Astrocyte of the hippocampus (primary cell): ENCODE measurements around the gene SERINC3.
"Not testable (repeated sequence)": the region's sequence is repeated elsewhere in the genome, so short reads cannot be mapped to it uniquely, and the experiment has no call there.

Experiments used
- DNase-seq: peaks from one replicate; pipeline ENCODE4 v3.0.0; 2011; ENCODE audit warnings: low read depth, low spot score

The SERINC3 gene

GRCh38 chr20:44494266-44494665, 27.6 kb downstream of the SERINC3 start:
- DNase-seq: peak; percentile 27

- DNase-seq: peak; percentile 39
These were observed 30.1 kb downstream of the SERINC3 start for GRCh38 chr20:44491635-44492395.

GRCh38 chr20:44489931-44490330, 31.9 kb downstream of the SERINC3 start:
- no peak for DNase-seq

- DNase-seq: no peak
These were observed 32.6 kb downstream of the SERINC3 start for GRCh38 chr20:44489223-44489622.

- no peak for DNase-seq
These were observed 33.3 kb downstream of the SERINC3 start for GRCh38 chr20:44488551-44488950.

GRCh38 chr20:44485830-44486198, 36.1 kb downstream of the SERINC3 start:
- no peak for DNase-seq

- no peak for DNase-seq
These were observed 36.6 kb downstream of the SERINC3 start for GRCh38 chr20:44485078-44485829.

- DNase-seq: no peak
These were observed 38.8 kb downstream of the SERINC3 start for GRCh38 chr20:44483112-44483511.

GRCh38 chr20:44481719-44482416, 40.0 kb downstream of the SERINC3 start:
- DNase-seq: no peak

GRCh38 chr20:44480097-44480496, 41.8 kb downstream of the SERINC3 start:
- no peak for DNase-seq

GRCh38 chr20:44479643-44480042, 42.2 kb downstream of the SERINC3 start:
- no peak for DNase-seq

GRCh38 chr20:44478206-44478605, 43.7 kb downstream of the SERINC3 start:
- no peak for DNase-seq

GRCh38 chr20:44477151-44477550, 44.7 kb downstream of the SERINC3 start:
- DNase-seq: no peak

- DNase-seq: peak; percentile 95
These were observed 45.9 kb downstream of the SERINC3 start, which contains the start of gene TTPAL for GRCh38 chr20:44475694-44476560. TTPAL (plus strand) TSS chr20:44475874; CDS start chr20:44480000, 4,126 bp downstream.

- no peak for DNase-seq
These were observed 46.5 kb downstream of the SERINC3 start for GRCh38 chr20:44475372-44475693.

GRCh38 chr20:44472283-44472682, 49.6 kb downstream of the SERINC3 start:
- not testable (repeated sequence) for DNase-seq

- peak; percentile 59 for DNase-seq
These were observed 50.4 kb downstream of the SERINC3 start for GRCh38 chr20:44471481-44471882.

GRCh38 chr20:44470327-44470726, 51.5 kb downstream of the SERINC3 start:
- DNase-seq: no peak

GRCh38 chr20:44468044-44468782, 53.7 kb downstream of the SERINC3 start:
- DNase-seq: no peak

GRCh38 chr20:44467289-44467883, 54.5 kb downstream of the SERINC3 start:
- DNase-seq: peak; percentile 71
